Right lobe of liver (tissue), 4 donors: ENCODE results near the gene FLRT1.

Experiments
- POLR2A ChIP-seq: fragments of 450-650 bp; IDR thresholded peaks from one replicate; pipeline ENCODE4 v1.6.1; 2017; ENCODE audit warnings: antibody characterized with exemption, mild to moderate bottlenecking
- TF ChIP-seq, protein P1 (sequence below), 4 donors: fragments of 200-600 bp in 3 of 4; fragments of 450-650 bp in 1 of 4; IDR thresholded peaks; one replicate each; pipeline versions ENCODE4 v1.5.1 to v1.8.0; 2016 to 2022; ENCODE audit warnings: antibody characterized with exemption in 4 of 4, mild to moderate bottlenecking in 2 of 4
- donor health status: DM: no; HTN: no; CAD: no.
- donor health status: DM: no; HTN: no; CAD: no.
- donor health status: DM: no; HTN: yes; CAD: no.

GRCh38 chr11:64056861-64057260, 21.1 kb downstream of the FLRT1 start:
- TF ChIP-seq, protein P1, sequence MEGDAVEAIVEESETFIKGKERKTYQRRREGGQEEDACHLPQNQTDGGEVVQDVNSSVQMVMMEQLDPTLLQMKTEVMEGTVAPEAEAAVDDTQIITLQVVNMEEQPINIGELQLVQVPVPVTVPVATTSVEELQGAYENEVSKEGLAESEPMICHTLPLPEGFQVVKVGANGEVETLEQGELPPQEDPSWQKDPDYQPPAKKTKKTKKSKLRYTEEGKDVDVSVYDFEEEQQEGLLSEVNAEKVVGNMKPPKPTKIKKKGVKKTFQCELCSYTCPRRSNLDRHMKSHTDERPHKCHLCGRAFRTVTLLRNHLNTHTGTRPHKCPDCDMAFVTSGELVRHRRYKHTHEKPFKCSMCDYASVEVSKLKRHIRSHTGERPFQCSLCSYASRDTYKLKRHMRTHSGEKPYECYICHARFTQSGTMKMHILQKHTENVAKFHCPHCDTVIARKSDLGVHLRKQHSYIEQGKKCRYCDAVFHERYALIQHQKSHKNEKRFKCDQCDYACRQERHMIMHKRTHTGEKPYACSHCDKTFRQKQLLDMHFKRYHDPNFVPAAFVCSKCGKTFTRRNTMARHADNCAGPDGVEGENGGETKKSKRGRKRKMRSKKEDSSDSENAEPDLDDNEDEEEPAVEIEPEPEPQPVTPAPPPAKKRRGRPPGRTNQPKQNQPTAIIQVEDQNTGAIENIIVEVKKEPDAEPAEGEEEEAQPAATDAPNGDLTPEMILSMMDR (IDR thresholded peaks at IDR 0.05), result no peak
- no peak for TF ChIP-seq POLR2A
